Neural cell (in vitro differentiated cells): ENCODE data around the gene DPH1. TPM values are rescaled to one million over a fixed set of nuclear protein-coding genes. Genes with fewer than 3 reads are reported as not detected.

Experiments
- H2AFZ ChIP-seq: fragments of 200-600, 300-800 bp; sonication (generic), shearing (Covaris generic); 2 replicates; pipeline ENCODE4 v1.6.0; 2014; ENCODE audit warnings: low read depth, mild to moderate bottlenecking, antibody characterized with exemption, low read length, moderate library complexity
- H3F3A ChIP-seq: fragments of 200-600 bp; shearing (Covaris generic); 2 replicates; pipeline ENCODE4 v1.6.1; 2016; ENCODE audit warnings: mild to moderate bottlenecking, moderate library complexity, mixed read lengths, antibody characterized with exemption, low read length; ENCODE audit not compliant: insufficient read depth, poor library complexity, severe bottlenecking
- H3K27ac ChIP-seq: fragments of 200-600, 300-800 bp; sonication (generic), shearing (Covaris generic); 2 replicates; pipeline ENCODE4 v1.5.1; 2014; ENCODE audit warnings: mild to moderate bottlenecking, low read length, moderate library complexity
- H3K27me3 ChIP-seq: fragments of 300-800, 200-600 bp; sonication (generic), shearing (Covaris generic); 2 replicates; pipeline ENCODE4 v1.6.0; 2014; ENCODE audit warnings: mild to moderate bottlenecking, low read depth, low read length, moderate library complexity; ENCODE audit not compliant: insufficient read depth
- H3K36me3 ChIP-seq: fragments of 300-800, 200-600 bp; sonication (generic), shearing (Covaris generic); 2 replicates; pipeline ENCODE4 v1.5.1; 2014; ENCODE audit warnings: mild to moderate bottlenecking, antibody characterized with exemption, low read length, moderate library complexity; ENCODE audit not compliant: insufficient read depth
- H3K4me2 ChIP-seq: fragments of 300-800, 200-600 bp; sonication (generic), shearing (Covaris generic); 2 replicates; pipeline ENCODE4 v1.6.0; 2014; ENCODE audit warnings: mild to moderate bottlenecking, low read length
- H3K4me3 ChIP-seq: fragments of 300-800, 200-600 bp; sonication (generic), shearing (Covaris generic); 2 replicates; pipeline ENCODE4 v1.5.1; 2014; ENCODE audit warnings: mild to moderate bottlenecking, low read length, moderate library complexity
- H3K79me2 ChIP-seq: fragments of 200-600 bp; shearing (Covaris generic); replicated peaks from 2 replicates; pipeline ENCODE4 v1.6.0; 2014; ENCODE audit warnings: mild to moderate bottlenecking, low read length, moderate library complexity; ENCODE audit not compliant: insufficient read depth
- H3K9ac ChIP-seq: fragments of 300-800, 200-600 bp; sonication (generic), shearing (Covaris generic); 2 replicates; pipeline ENCODE4 v1.6.1; 2016; ENCODE audit warnings: mild to moderate bottlenecking, low read length, mixed read lengths
- H3K9me2 ChIP-seq: fragments of 200-600 bp; shearing (Covaris generic); 2 replicates; pipeline ENCODE4 v1.6.1; 2016; ENCODE audit warnings: mild to moderate bottlenecking, low read length, mixed read lengths; ENCODE audit not compliant: insufficient read depth
- H3K9me3 ChIP-seq: fragments of 200-600, 300-800 bp; sonication (generic), shearing (Covaris generic); 2 replicates; pipeline ENCODE4 v1.6.1; 2016; ENCODE audit warnings: mild to moderate bottlenecking, mixed run types, low read length, moderate library complexity, mixed read lengths
- H4K20me1 ChIP-seq: fragments of 200-600 bp; shearing (Covaris generic); 2 replicates; pipeline ENCODE4 v1.6.1; 2016; ENCODE audit warnings: mild to moderate bottlenecking, mixed run types; ENCODE audit not compliant: insufficient read depth
- EP300 ChIP-seq: fragments of 450-650 bp; conservative IDR thresholded peaks from 2 replicates; pipeline ENCODE4 v1.6.1; 2014; ENCODE audit warnings: antibody characterized with exemption, mild to moderate bottlenecking, moderate library complexity; ENCODE audit not compliant: poor library complexity, severe bottlenecking
- EZH2 ChIP-seq: fragments of 200-600, 300-800 bp; shearing (Covaris generic), sonication (generic); IDR thresholded peaks from 2 replicates; pipeline ENCODE4 v1.6.1; 2014; ENCODE audit warnings: antibody characterized with exemption, low read length, borderline replicate concordance, mild to moderate bottlenecking; ENCODE audit not compliant: insufficient read depth, poor library complexity, severe bottlenecking
- MXI1 ChIP-seq: fragments of 450-650 bp; conservative IDR thresholded peaks from 2 replicates; pipeline ENCODE4 v1.6.1; 2014; ENCODE audit warnings: antibody characterized with exemption, mild to moderate bottlenecking; ENCODE audit not compliant: poor library complexity, severe bottlenecking
- POLR2AphosphoS5 ChIP-seq: IDR thresholded peaks from 2 replicates; pipeline ENCODE4 v1.6.1; 2012
- RAD21 ChIP-seq: fragments of 450-650 bp; conservative IDR thresholded peaks from 2 replicates; pipeline ENCODE4 v1.6.1; 2014; ENCODE audit warnings: antibody characterized with exemption, mild to moderate bottlenecking, moderate library complexity
- SMC3 ChIP-seq: fragments of 450-650 bp; conservative IDR thresholded peaks from 2 replicates; pipeline ENCODE4 v1.6.1; 2014; ENCODE audit warnings: antibody characterized with exemption, mild to moderate bottlenecking, moderate library complexity; ENCODE audit not compliant: poor library complexity
- TAF1 ChIP-seq: IDR thresholded peaks from 2 replicates; pipeline ENCODE4 v1.6.1; 2012; ENCODE audit warnings: low read depth
- polyA plus RNA-seq: library from polyadenylated mRNA; depleted of rRNA; stranded (reverse); fragments of >200 nt; gene quantifications from 2 replicates; pipeline ENCODE4 v1.2.3, GENCODE V29; 2014
- TF ChIP-seq, protein P1 (sequence below): fragments of 450-650 bp; IDR thresholded peaks from 2 replicates; pipeline ENCODE4 v1.5.1; 2014; ENCODE audit warnings: antibody characterized with exemption, mild to moderate bottlenecking, moderate library complexity; ENCODE audit not compliant: poor library complexity, severe bottlenecking
- TF ChIP-seq, protein P2 (sequence below): IDR thresholded peaks from 2 replicates; pipeline ENCODE4 v1.6.1; 2012; ENCODE audit warnings: borderline replicate concordance

The DPH1 gene
- polyA plus RNA-seq, 1 donor from 2014 or later: 44.8 TPM

DNA sequence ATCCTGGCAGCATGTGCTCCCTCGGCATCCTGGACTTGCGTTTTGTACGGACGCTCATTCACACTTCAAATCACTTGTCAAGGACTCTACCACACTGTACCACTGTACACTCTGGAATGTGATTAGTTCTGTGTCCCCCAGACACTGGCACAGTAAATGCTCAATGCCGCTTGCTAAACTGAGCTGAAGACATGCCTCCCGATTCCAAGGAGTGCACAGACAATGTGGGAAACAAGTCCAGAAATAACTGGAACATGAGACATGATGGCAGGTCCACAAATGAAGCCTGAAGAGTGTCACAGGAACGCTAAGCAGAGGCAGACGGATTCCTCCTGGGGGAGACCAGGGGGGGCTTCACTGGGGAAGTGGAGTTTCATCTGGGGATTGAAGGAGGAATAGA, 47.1 kb downstream of the DPH1 start:
- Histone ChIP-seq H3K9ac (no peak overlapping the region), H3K36me3 (no peaks in the 10 kb centered on the region), H3K9me2 (no peaks in the 10 kb centered on the region), H3F3A (no peaks in the 10 kb centered on the region), H3K27me3 (no peaks in the 10 kb centered on the region), H3K4me2 (no peak overlapping the region), H3K4me3 (no peak overlapping the region), H3K79me2 (no peaks in the 10 kb centered on the region), H3K27ac (no peak overlapping the region), H2AFZ (no peak overlapping the region), H3K9me3 (no peaks in the 10 kb centered on the region), H4K20me1 (no peaks in the 10 kb centered on the region)
- no peak for TF ChIP-seq EZH2
- TF ChIP-seq RAD21: no peak
- TF ChIP-seq, protein P1, sequence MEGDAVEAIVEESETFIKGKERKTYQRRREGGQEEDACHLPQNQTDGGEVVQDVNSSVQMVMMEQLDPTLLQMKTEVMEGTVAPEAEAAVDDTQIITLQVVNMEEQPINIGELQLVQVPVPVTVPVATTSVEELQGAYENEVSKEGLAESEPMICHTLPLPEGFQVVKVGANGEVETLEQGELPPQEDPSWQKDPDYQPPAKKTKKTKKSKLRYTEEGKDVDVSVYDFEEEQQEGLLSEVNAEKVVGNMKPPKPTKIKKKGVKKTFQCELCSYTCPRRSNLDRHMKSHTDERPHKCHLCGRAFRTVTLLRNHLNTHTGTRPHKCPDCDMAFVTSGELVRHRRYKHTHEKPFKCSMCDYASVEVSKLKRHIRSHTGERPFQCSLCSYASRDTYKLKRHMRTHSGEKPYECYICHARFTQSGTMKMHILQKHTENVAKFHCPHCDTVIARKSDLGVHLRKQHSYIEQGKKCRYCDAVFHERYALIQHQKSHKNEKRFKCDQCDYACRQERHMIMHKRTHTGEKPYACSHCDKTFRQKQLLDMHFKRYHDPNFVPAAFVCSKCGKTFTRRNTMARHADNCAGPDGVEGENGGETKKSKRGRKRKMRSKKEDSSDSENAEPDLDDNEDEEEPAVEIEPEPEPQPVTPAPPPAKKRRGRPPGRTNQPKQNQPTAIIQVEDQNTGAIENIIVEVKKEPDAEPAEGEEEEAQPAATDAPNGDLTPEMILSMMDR: no peak
- TF ChIP-seq MXI1: no peak
- TF ChIP-seq, protein P2, sequence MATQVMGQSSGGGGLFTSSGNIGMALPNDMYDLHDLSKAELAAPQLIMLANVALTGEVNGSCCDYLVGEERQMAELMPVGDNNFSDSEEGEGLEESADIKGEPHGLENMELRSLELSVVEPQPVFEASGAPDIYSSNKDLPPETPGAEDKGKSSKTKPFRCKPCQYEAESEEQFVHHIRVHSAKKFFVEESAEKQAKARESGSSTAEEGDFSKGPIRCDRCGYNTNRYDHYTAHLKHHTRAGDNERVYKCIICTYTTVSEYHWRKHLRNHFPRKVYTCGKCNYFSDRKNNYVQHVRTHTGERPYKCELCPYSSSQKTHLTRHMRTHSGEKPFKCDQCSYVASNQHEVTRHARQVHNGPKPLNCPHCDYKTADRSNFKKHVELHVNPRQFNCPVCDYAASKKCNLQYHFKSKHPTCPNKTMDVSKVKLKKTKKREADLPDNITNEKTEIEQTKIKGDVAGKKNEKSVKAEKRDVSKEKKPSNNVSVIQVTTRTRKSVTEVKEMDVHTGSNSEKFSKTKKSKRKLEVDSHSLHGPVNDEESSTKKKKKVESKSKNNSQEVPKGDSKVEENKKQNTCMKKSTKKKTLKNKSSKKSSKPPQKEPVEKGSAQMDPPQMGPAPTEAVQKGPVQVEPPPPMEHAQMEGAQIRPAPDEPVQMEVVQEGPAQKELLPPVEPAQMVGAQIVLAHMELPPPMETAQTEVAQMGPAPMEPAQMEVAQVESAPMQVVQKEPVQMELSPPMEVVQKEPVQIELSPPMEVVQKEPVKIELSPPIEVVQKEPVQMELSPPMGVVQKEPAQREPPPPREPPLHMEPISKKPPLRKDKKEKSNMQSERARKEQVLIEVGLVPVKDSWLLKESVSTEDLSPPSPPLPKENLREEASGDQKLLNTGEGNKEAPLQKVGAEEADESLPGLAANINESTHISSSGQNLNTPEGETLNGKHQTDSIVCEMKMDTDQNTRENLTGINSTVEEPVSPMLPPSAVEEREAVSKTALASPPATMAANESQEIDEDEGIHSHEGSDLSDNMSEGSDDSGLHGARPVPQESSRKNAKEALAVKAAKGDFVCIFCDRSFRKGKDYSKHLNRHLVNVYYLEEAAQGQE: no peak
- no peak for TF ChIP-seq EP300
- TF ChIP-seq SMC3: no peak
- TF ChIP-seq POLR2AphosphoS5: no peak
- TF ChIP-seq TAF1: no peak

DNA sequence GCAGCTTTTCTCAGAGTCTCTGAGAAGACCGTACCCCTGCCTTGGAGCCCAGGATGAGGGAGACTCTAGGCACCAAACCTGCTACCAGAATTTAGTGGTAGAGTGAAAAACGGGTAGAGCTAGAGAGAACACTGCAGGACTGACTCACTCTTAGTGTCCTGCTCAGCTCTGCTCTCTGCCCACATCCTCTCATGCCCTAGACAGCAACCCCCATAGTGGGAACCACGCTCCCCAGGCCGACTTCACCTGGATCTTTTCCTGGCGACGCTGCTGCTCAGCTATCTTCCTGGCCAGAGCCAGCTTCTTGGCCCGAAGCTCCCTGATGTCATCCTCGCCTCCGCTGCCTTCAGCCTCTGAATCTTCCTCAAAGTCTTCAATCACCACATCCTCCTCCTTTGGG, 51.6 kb downstream of the DPH1 start:
- Histone ChIP-seq H3K9me2 (no peaks in the 10 kb centered on the region), H3K4me2 (no peak overlapping the region), H3K27ac (no peak overlapping the region), H4K20me1 (no peaks in the 10 kb centered on the region), H2AFZ (no peak overlapping the region), H3K4me3 (no peak overlapping the region), H3K9me3 (no peaks in the 10 kb centered on the region), H3K36me3 (no peaks in the 10 kb centered on the region), H3K9ac (no peak overlapping the region), H3F3A (no peaks in the 10 kb centered on the region), H3K27me3 (no peaks in the 10 kb centered on the region), H3K79me2 (no peaks in the 10 kb centered on the region)
- TF ChIP-seq TAF1: no peak
- TF ChIP-seq EZH2: no peak
- TF ChIP-seq MXI1: no peak
- no peak for TF ChIP-seq RAD21
- TF ChIP-seq EP300: no peak
- TF ChIP-seq, protein P2: no peak
- no peak for TF ChIP-seq POLR2AphosphoS5
- TF ChIP-seq SMC3: no peak
- TF ChIP-seq, protein P1: no peak
